ENCODE data around the gene SLIT3.

The SLIT3 gene

DNA sequence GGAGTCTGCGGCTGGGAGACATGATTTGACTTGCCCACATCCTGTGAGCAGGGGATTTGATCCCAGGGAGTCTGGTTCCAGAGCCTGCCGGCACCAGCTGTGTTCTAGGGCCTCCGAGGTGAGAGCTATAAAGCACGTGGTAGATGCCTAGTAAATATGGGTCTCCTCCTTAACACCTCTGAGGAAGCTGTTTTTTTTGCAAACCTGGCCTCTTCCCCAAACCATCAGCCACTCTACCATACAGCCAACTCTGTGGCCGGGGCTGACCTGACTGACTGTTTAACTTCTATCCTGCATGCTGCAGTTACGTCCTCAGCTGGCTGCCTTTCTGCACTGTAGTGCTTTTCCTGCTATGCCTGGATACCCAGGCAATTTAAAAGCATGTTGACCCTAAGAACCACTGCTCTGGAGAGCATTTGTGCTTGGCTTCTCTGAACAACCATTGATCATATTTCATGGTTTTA, 220.5 kb downstream of the SLIT3 start:
- no peak for DNase-seq (ENCODE audit: low read depth in 3 of 3)

DNA sequence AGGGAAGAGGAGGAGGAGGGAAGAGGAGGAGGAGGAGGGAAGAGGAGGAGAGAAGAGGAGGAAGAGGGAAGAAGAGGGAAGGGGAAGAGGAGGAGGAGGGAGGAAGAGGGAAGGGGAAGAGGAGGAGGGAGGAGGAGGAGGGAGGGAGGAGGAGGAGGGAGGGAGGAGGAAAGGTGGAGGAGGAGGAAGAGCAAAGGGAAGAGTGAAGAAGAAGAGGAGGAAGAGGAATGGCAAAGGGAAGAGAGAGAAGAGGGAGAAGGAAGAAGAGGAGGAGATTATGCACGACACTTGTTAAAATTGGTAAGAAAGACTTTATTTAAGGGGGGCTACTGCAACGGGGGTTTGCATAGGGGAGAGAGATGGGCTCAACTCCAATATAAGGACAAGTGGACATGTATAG, 221.2 kb downstream of the SLIT3 start:
- no peak for DNase-seq (ENCODE audit: low read depth in 3 of 3)

DNA sequence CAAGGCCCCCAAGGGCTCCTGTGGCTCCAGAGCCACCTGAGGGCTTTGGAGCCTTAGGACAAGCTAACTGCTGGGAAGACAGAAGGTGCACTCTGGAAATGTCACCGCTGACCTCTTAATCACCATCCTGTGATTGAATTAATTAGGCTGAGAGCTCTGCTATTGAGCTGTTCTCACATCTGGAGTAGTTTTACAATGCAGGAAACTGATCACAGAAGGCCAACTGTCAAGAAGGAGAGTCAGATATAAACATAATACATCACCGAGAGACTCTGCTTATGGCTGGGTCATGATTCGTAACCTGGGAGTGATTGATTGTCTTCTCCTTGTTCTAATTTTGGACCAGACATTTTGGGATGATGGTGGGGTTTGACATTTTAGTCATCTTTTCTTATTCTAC, 226.1 kb downstream of the SLIT3 start:
- DNase-seq (ENCODE audit: low read depth in 3 of 3): no peak

DNA sequence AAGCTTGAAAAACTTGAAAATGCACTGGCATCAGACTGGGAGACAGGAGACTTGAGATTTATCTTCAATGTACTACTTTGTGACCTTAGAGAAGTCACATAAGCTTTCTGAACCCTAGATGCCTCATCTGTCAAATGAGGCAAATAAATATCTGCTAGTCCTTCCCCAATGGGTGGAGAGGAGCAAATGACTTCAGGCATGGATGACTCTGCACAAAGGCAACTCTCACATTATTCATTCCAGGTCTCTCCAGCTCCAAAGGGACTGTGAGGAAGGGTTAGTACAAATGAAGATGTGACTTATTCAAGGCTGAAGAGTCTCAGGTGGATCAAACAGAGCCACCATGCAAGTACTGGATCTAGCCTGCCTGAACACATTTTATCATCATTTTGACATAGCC, 228.7 kb downstream of the SLIT3 start:
- no peak for DNase-seq (ENCODE audit: low read depth in 3 of 3)

DNA sequence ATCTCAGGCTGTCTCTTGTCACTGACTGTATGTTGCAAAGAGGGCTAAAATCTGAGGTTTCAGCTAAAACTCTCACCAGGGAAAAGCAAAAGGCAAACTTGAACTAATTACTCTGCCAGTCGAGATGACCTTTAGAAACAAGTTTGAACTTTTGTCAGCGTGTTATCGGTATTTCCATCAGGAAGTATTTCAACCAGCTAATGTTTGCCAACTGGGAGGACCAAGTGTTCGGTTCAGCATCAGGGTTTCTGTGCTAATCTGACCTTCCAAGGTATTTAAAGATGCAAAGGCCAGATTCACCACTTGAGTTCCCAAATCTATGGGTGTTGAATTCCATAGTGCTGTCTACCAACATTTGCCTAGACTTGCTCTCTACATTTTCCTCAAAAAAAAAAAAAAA, 230.5 kb downstream of the SLIT3 start:
- DNase-seq (ENCODE audit: low read depth in 3 of 3): no peak

DNA sequence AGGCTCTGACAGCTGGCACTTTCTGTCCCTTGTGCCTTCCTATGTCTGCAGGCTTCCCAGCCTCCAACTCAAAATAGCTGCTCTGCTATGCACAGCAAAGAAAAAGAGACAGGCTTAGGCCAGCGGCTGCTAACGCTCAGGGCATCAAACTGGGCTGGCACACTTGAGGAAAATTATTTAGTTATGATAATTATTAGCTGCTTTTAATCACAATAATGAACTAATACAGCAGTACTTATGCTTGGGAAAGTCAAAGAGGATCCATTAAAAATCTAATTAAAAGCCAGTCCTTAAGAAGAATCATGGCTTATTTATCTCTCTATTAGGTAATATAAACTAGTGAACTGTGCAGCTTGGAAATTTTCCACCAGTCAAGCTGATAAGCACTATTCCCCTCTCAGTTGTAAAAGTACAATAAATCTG, 233.2 kb downstream of the SLIT3 start:
- DNase-seq (ENCODE audit: low read depth in 3 of 3): no peak

DNA sequence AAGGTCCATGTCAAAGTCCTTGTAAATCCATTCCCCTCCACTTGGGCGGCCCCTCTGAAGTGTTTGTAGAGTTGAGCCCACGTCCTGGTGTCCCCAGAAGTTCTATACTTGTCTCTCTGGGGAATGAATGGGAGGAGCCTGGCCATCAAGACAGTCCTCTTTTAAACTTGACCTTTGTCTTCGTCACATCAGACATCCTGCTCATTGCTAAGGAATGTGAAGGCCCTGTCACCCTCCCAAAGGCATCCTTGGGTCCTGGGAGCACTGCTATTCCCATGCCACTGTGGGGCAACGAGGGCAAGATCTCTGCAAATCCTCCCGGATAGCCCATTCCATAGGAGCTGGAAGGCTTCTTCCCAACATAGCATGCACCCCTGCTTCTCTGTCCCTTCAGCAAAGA, 235.5 kb downstream of the SLIT3 start:
- no peak for DNase-seq (ENCODE audit: low read depth in 3 of 3)

DNA sequence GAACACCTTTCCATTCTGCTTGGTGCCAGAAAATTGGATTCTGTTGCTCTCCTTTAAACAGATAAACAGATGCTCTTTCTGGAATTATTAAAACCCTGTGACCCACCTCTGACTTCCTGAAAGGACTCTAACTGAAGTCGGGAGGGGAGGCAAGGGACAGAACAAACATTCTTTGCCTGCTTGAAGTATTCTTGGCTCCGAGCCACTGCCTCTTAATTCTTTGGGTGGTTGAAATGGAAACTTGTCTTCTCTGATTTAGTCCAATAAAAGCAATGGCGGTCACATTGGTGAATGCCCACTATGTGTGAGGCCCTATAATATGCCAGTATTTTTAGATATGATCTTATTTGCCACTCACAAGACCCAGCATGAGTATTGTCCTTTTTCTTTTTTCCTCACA, 236.8 kb downstream of the SLIT3 start:
- no peak for DNase-seq (ENCODE audit: low read depth in 3 of 3)

DNA sequence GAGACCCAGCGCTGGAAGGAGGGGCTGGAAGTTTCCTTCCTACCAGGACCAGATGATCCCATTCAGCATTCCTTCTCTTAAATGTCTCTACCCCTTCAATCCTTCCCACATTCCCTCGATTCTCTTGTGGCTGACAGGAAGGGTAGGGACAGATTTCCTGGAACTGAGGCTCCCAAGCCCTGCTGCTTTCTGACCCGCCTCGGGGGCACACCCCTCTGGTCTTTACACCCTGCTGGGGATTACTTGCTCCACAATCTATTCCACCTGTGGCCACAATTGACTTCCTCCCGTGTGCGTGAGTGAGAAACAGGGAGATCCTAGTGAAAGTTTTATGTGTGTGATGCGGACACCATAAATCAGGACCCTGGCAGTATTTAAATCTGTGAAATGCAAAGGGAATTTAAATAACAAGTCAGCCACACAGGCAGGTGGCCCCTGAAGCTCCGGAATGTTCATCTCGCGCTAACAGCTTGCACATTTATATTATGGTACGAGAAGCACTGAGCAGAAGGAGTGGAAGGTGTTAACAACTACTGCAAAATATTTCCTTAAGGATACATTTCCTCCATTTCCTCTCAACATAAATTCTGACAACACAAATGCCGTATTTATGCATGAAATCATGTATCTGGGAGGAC, 237.5 kb downstream of the SLIT3 start:
- no peak for DNase-seq (ENCODE audit: low read depth in 3 of 3)

DNA sequence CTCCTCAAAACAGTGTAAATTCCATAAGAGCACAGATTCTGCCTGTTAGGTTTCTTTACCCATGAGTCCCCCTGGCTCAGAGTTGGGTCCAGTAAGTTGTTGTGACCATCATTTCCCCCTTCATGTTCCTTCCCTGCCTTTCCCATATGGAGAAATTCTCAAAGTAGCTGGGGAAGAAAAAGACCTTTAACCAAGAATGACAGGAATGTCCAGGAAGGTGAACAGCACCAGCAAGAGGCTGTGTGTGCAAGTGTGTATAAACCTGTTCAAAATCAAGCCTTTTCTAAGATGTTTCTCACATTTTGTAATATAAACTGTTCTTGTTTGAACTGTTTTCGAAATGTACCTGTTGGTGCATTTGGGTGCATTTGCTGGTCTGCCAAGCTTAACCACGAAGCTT, 238.2 kb downstream of the SLIT3 start:
- no peak for DNase-seq (ENCODE audit: low read depth in 3 of 3)

DNA sequence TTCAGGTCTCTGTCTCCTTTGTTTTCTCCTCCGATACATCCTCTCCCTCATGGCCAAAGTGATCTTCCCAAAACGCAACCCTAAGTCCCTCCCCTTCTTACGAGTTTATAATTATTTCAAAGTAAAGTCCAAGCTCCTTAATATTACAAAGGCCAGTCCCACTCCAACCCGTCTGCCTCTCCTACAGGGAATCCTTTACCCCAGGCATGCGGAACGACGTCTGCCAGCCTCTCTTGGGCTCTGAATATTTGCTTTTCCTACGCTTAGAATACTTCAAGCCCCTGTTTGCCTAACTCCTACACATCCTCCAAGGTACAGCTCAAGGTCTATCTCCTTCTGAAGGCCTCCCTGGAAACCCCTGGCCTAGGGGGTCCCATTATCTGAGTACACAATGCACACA, 246.4 kb downstream of the SLIT3 start:
- DNase-seq (ENCODE audit: low read depth in 3 of 3): no peak

DNA sequence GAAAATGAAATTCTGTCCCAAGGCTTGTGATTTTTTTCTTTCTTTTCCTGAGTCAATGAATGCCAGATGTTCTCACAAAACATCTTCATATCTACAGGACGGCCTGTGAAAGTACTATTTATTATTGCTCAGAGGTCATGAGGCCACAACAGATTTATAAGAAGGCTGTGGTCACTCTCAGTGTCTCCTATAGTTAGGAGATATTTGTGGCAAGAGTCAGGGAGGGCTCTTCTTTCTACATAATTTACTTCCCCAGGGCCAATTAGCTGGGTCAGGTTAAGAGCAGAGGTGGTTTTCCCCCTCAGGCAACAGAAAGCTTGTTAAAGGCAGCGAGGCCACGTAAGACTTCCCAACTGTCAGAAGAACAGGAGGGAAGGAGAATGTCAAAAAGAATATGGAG, 248.7 kb downstream of the SLIT3 start:
- no peak for DNase-seq (ENCODE audit: low read depth in 3 of 3)

DNA sequence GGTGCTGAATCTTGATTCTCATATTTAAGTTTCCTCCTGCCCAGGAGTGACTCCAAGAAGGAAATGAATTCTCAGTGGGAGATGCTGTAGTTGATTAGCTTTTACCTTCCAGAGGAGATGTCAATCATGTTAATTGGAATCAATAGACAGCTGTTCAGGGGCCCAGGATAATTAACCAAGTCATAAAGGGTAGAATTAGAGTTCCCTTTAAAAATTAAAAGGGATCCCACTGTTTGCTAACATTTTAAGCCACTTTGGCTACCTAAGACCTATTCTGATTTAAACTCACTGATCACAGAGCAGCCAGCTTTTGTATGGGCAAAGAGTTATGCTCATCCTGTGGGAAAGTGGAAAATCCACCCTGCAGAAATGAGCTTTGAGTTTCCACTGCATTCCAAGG, 249.6 kb downstream of the SLIT3 start:
- DNase-seq (ENCODE audit: low read depth in 3 of 3): no peak

DNA sequence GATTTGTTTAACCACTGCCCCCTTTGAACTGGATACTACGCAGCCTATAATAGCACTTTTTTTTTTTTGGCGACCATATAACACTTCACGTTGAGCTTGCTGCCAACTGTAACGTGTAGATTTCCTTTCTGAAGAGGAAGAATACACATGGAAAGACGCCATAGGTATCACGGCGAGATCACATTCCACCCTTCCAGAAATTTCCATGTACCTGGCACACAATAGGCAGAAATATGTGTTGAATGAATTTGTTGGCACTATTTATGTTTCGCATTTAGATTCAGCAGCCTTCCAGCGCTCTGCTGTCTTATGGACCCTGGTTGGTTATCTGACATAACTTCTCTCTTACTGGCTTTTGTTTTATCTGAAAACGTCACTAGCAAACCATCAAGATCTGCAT, 250.3 kb downstream of the SLIT3 start:
- DNase-seq (ENCODE audit: low read depth in 3 of 3): no peak

DNA sequence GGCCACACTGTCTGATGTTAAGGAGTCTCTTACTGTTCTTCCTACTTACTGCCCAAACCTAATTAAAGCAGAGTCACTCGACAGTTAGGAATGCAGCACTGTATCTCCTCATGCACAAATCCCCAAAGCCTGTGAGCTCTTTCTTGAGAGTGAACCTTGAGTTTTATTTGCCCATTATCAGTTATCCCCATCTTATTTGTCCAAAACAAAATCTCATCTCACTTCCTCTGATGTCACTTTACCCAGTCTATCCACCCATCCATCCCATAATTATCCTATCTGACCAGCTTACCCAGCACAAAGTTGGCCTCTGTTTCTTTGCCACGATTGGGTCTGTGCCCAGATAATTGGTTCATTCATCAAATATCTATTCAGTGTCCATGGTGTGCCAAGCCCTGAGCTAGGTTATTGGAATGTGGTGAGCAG, 250.8 kb downstream of the SLIT3 start:
- DNase-seq (ENCODE audit: low read depth in 3 of 3): no peak

DNA sequence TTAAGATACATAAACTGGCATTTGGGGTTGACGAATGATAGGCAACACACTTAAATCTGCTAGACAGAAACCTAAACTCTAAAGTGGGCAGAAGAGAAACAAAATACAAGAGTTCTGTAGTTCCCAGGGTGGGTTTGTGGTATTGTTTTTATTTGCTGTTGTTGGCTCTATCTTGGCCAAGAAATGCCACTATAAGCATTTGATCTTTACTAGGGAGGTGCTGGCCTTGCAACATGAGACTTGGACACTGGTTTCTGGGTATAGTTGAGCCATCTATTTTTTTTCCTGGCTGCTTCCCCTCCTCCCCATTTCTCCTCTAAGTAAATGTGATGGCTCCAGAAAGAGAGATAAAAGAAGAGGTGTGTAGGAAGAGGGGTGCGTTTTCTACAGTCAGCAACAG, 251.2 kb downstream of the SLIT3 start:
- DNase-seq (ENCODE audit: low read depth in 3 of 3): no peak

DNA sequence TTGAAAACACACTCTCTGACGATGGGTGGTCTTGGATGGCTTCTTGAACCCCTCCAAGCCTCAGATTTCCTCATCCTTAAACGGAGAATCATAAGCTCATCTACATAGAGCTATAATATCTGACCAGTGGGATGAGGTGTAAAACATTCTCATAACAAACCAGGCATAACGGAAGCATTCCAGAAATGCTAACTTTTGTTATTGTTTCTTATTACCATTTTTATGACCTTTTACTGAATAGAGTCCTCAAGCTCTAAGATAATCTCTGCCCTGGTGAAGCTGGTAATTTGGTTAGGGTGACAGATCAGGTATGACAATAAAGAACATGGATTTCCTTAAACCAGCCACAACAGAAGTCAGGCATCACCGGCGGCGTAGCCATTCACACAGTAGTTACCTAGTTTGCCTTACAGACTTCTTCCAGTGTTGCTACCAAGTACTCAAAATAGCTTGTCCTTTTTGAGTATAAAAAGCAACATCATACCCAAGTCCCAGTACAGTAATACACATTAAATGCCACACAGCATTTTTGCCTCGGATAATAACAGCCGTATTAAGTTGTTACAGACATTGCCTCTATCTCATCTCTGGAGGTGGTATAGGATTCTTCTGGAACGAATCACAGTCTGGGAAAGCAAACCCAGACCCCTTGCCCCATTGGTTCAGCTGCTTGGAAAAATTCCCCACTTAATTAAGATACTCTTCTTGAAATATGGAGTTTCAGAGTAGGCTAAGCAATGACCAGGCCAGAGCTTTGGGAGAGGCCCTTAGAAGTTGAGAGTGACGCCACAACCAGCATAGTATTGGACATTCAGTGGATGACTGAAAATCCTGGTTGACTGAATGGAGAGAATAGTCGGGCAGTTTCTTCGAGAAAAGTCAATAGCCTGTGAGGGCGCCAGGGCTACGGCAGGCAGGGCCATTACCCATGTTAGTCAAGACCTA, 252.5 kb downstream of the SLIT3 start:
- DNase-seq (ENCODE audit: low read depth in 3 of 3): no peak

DNA sequence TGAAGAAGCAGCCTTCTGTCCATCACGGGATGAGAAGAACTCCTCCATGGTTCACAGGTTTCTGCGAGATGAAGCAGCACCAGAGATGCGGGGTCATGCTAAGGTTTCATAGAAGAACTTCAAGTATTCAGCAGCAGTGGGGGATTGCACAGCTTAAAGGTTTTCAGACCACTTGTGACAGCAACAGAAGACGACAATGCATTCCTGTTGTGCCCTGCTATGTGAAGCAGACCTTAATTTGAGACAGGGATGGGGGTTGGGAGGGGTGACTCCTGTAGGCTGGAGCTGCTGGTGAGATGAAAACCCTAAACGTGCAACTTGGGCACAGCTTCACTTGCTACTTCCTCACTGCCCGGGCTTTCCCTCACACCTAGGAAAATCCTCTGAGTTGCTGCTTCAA, 256.0 kb downstream of the SLIT3 start:
- DNase-seq (ENCODE audit: low read depth in 3 of 3): no peak

DNA sequence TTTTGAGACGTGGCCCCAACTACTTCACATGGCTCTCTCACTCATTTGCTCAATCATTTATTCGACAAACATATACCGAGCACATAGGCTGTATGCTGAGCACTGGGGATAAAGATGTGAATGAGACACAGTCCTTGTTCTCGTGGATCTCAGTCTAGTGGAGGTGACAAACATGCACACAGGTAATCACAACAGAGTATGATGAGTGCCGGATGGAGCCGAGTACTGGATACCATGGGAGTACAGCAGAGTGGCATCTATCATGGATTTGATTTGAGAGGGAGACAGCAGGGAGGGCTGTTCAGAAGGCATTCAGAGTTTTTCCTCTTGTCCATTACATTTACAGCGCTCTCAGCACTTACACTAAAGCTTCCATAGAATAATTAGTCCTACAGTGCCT, 259.8 kb downstream of the SLIT3 start:
- no peak for DNase-seq (ENCODE audit: low read depth in 3 of 3)

DNA sequence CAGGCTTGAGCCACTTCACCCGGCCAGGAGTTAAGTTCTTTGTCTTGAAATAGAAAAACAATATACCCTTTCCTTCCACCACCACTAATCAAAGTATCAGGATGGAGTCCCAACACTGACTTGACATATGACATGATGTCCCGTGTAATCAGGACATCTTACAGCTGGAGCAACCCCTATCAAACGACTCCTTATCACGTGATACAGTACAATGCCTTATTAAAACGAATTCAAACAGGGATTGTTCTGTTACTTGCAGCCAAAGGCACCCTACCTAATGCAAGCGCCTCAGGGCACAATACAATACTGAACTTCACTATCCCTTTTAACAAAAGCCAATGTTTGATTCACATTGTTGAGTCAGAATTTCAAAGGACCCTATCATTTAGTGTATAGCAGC, 261.3 kb downstream of the SLIT3 start:
- no peak for DNase-seq (ENCODE audit: low read depth in 3 of 3)

DNA sequence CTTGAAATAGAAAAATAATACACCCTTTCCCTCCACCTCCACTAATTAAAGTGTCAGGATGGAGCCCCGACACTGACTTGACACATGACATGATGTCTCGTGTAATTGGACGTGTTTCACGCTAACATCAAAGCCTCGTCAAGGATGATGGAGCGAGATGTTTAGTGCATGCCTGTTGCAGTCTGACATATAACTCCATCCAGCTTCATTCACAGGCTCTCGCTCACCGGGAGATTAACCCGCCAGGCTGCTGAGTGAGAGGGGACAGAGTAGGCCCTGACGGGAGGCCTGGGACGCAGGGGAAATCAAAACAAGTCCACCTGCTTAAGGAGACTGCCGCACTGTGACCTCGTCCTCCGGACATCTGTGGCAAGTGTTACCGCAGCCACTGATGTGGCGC, 263.5 kb downstream of the SLIT3 start:
- DNase-seq (ENCODE audit: low read depth in 3 of 3): no peak

DNA sequence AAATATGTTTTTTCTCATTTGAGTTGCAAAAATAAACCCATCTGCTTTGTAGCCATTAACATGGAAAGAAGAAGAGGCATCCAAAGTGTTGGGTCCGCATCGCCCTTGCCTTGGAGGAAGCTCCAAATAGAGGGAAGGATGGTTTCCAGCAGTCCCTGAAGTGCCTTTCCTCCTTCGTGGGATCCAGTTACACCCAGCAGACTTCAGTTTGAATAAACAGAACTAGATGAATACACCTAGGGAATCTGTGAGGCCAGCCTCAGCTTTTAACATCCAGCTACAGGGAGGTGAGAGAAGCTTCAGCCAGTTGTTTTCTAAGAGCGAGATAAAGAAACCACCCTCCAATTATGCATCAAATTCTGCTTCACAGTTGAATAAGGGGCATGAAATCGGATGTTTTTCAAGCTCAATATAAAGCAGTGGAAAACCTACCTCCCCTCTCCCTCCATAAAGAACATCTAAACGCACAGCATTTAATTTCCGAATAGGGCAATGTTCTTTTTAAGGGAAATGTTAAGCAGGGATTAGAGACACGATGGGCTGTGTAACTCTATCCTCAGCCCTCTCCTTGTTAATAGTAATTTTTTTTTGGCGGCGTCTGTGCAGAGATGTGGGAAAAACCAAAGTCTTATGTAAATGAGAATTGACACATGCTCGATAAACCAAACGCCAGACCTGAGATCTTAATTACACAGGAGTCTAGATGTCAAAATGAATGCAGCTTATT, 264.7 kb downstream of the SLIT3 start:
- DNase-seq (ENCODE audit: low read depth in 3 of 3): no peak
